ENCODE results near the gene P2RX7. TPM values are rescaled to one million over a fixed set of nuclear protein-coding genes. Genes with fewer than 3 reads are reported as not detected.

Gene P2RX7
- total RNA-seq, 3 donors from 2014 or later = 3.8 to 8.5 (median 3.9) TPM

- Histone ChIP-seq H3K36me3 (no peaks in the 10 kb centered on the region), H3K27ac (no peak overlapping the region), H3K27me3 (no peaks in the 10 kb centered on the region), H3K9me3 (no peaks in the 10 kb centered on the region), H3K4me1 (no peaks in the 10 kb centered on the region), H3K4me3 (no peak overlapping the region)
- DNase-seq (ENCODE audit: low spot score in 2 of 2) = no peak
- TF ChIP-seq, protein P1, sequence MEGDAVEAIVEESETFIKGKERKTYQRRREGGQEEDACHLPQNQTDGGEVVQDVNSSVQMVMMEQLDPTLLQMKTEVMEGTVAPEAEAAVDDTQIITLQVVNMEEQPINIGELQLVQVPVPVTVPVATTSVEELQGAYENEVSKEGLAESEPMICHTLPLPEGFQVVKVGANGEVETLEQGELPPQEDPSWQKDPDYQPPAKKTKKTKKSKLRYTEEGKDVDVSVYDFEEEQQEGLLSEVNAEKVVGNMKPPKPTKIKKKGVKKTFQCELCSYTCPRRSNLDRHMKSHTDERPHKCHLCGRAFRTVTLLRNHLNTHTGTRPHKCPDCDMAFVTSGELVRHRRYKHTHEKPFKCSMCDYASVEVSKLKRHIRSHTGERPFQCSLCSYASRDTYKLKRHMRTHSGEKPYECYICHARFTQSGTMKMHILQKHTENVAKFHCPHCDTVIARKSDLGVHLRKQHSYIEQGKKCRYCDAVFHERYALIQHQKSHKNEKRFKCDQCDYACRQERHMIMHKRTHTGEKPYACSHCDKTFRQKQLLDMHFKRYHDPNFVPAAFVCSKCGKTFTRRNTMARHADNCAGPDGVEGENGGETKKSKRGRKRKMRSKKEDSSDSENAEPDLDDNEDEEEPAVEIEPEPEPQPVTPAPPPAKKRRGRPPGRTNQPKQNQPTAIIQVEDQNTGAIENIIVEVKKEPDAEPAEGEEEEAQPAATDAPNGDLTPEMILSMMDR (IDR thresholded peaks at IDR 0.05) = no peak
- TF ChIP-seq POLR2A (IDR thresholded peaks at IDR 0.05) = no peak
- TF ChIP-seq POLR2AphosphoS5 (IDR thresholded peaks at IDR 0.05) = no peak
- intact Hi-C loops (cut with DNase I; ENCODE audit: low total_unique reads) = no loop called here
Observed at GRCh38 chr12:121116318-121117225, 16.1 kb upstream of the P2RX7 start.

- Histone ChIP-seq H3K27ac (no peak overlapping the region), H3K36me3 (no peaks in the 10 kb centered on the region), H3K4me1 (no peaks in the 10 kb centered on the region), H3K9me3 (no peaks in the 10 kb centered on the region), H3K4me3 (no peak overlapping the region), H3K27me3 (no peaks in the 10 kb centered on the region)
- intact Hi-C loops (cut with DNase I; ENCODE audit: low total_unique reads) = no loop called here
- no peak for DNase-seq (ENCODE audit: low spot score in 2 of 2)
- TF ChIP-seq POLR2AphosphoS5 (IDR thresholded peaks at IDR 0.05) = no peak
- TF ChIP-seq POLR2A (IDR thresholded peaks at IDR 0.05) = no peak
- TF ChIP-seq, protein P1 (IDR thresholded peaks at IDR 0.05) = no peak
Observed at GRCh38 chr12:121117226-121117777, 15.4 kb upstream of the P2RX7 start.

DNA sequence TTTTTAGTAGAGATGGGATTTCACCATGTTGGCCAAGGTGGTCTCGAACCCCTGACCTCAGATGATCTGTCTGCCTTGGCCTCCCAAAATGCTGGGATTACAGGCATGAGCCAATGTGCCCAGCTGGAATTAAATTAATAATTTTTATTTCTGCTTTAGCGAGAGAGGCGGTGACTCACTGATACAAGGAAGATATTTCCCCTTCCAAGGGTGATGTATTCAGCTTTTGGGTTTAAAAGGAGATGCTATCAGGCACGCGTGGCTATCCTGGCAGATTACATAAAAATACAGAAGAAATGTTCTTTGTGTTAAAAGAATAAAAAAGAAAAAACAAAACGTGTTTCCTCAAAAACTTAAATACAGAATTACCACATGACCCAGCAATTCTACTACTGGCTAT lies 12.4 kb upstream of the P2RX7 start:
- no peak for DNase-seq (ENCODE audit: low spot score in 2 of 2)
- no peaks in the 10 kb centered on the region for H3K27me3 ChIP-seq
- H3K4me3 ChIP-seq = no peak overlapping the region
- intact Hi-C loops (cut with DNase I; ENCODE audit: low total_unique reads) = no loop called here
- TF ChIP-seq POLR2AphosphoS5 (IDR thresholded peaks at IDR 0.05) (no peak), POLR2A (IDR thresholded peaks at IDR 0.05) (no peak)
- TF ChIP-seq, protein P1 (IDR thresholded peaks at IDR 0.05) = no peak
- H3K27ac ChIP-seq = no peak overlapping the region
- no peaks in the 10 kb centered on the region for H3K4me1 ChIP-seq
- no peaks in the 10 kb centered on the region for H3K9me3 ChIP-seq
- H3K36me3 ChIP-seq = no peaks in the 10 kb centered on the region

DNA sequence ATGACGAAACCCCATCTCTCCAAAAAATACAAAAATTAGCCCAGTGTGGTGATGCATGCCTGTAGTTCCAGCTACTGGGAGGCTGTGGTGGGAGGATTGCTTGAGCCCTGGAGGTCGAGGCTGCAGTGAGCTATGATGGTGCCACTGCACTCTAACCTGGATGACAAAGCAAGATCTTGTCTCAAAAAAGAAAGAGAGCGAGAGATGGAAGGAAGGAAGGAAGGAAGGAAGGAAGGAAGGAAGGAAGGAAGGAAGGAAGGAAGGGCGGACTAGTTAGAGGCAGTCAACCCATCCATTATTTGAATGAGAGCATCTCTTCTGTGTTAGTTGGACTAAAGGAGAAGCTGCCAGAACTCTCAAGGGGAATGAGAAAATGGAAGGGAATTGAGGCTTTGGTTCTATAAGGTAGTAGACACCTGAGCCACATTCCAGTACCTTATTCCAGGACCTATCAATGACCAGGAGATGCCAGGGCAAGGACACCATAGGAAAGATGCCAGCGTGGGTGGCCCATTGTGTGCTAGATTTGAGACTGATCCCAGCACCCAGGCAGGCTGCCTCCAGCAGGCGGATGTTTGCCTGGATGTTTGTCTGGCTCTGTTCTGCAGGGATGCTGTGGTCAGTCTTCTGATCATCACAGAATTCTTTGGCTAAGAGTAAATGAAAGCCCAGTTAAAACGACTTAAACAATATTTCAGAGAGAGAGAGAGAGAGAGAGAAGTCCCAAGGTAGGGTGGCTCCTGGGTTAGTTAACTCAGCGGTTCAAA lies 11.5 kb upstream of the P2RX7 start:
- Histone ChIP-seq H3K27me3 (no peaks in the 10 kb centered on the region), H3K36me3 (no peaks in the 10 kb centered on the region), H3K9me3 (no peaks in the 10 kb centered on the region), H3K4me3 (no peak overlapping the region), H3K4me1 (no peaks in the 10 kb centered on the region), H3K27ac (no peak overlapping the region)
- TF ChIP-seq, protein P1 (IDR thresholded peaks at IDR 0.05) = no peak
- TF ChIP-seq POLR2A (IDR thresholded peaks at IDR 0.05) (no peak), POLR2AphosphoS5 (IDR thresholded peaks at IDR 0.05) (no peak)
- no peak for DNase-seq (ENCODE audit: low spot score in 2 of 2)
- intact Hi-C loops (cut with DNase I; ENCODE audit: low total_unique reads) = no loop called here
